Rectal smooth muscle tissue (tissue), 1 donor: Measurements from ENCODE around the gene PARP8.

Experiments used
- H3K27ac ChIP-seq: one replicate; pipeline ENCODE4 v1.7.0; 2013; ENCODE audit warnings: low read depth, low read length, inconsistent platforms
- H3K27me3 ChIP-seq: one replicate; pipeline ENCODE4 v1.7.0; 2013; ENCODE audit warnings: low read length; ENCODE audit not compliant: control insufficient read depth, insufficient read depth
- H3K36me3 ChIP-seq: one replicate; pipeline ENCODE4 v1.7.0; 2013; ENCODE audit warnings: low read length; ENCODE audit not compliant: control insufficient read depth, insufficient read depth
- H3K4me1 ChIP-seq: one replicate; pipeline ENCODE4 v1.7.0; 2013; ENCODE audit warnings: low read length; ENCODE audit not compliant: control insufficient read depth, insufficient read depth
- H3K4me3 ChIP-seq: one replicate; pipeline ENCODE4 v1.7.0; 2013; ENCODE audit warnings: low read length
- H3K9ac ChIP-seq: one replicate; pipeline ENCODE4 v1.7.0; 2013; ENCODE audit warnings: low read length

The PARP8 gene

DNA sequence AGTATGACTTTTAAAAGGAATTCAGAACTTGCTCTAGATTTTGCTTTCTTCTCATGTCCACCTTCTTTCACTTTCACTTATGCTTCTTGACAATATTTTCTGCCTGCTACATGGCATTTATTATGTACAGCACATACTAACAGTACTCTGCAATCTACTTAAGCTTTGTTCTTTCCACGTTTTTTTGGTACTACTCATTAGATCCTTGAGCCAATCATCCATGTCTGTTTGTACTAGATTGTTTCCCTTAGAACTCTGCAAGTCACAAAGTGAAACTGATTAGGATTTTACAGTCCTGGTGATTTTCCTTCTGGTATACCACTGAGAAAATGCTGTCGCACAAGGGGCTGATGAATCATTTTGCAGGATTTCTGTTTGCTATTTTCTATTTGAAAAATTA is 78.3 kb downstream of the PARP8 start:
- Histone ChIP-seq H3K36me3 (no peaks in the 10 kb centered on the region), H3K27me3 (no peaks in the 10 kb centered on the region), H3K4me3 (peak overlapping the region; percentile 14), H3K4me1 (peaks cover 4% of the 10 kb centered on the region), H3K27ac (peak overlapping the region; percentile 12), H3K9ac (no peak overlapping the region)

DNA sequence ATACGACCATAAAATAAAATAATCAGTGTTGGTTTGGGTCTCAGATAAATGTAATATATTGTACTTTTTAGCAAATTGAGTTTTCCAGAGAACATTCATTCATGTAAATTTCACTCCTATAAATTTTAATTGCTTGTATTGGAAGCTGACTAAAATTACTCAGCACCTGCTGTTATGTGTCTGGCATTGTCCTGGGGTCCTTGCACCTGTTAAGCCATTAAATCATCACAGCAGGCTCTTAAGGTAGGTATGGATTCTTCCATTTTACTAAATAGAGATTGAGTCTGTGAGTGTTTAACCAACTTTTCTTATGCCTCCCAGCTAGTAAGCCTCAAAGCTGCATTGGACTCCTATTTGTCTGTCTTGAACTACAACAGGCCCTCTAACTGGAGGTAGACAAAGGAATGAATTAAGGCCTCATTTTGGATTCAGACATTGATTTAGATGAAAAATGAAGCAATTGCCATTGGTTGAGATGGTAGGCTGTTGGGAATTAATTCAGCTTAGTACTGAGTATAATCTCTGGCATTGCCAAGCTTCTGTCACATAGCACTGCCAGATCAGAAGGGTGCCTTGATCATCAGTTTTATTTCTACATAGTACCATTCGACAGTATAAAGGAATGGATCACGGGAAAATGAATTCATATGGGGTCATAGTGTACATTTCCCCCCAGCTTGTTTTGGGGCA is 78.9 kb downstream of the PARP8 start:
- H3K4me1 ChIP-seq = peaks cover 4% of the 10 kb centered on the region
- H3K36me3 ChIP-seq = no peaks in the 10 kb centered on the region
- no peak overlapping the region for H3K4me3 ChIP-seq
- H3K9ac ChIP-seq = no peak overlapping the region
- H3K27me3 ChIP-seq = no peaks in the 10 kb centered on the region
- peak overlapping the region; percentile 12 for H3K27ac ChIP-seq

DNA sequence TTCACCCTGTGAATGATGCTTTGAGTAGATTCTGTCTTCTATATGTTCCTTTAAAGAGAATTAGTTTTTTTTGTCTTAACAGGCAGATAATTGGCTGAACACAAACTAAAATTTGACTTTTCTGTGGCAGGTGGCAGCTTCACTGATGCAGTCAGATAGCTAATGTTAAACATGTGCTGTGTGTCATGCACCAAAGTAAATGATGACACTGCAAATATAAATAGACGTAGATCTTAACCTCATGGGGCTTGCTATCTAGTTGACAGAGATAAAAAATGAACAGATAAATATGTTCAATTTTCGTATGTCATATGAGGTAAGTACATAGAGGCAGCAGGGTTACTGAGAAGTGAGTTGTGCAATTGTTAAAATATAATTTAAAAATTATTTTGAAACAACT is 82.7 kb downstream of the PARP8 start:
- no peaks in the 10 kb centered on the region for H3K27me3 ChIP-seq
- peaks cover 4% of the 10 kb centered on the region for H3K4me1 ChIP-seq
- H3K36me3 ChIP-seq = no peaks in the 10 kb centered on the region
- H3K4me3 ChIP-seq = no peak overlapping the region
- no peak overlapping the region for H3K27ac ChIP-seq
- no peak overlapping the region for H3K9ac ChIP-seq

DNA sequence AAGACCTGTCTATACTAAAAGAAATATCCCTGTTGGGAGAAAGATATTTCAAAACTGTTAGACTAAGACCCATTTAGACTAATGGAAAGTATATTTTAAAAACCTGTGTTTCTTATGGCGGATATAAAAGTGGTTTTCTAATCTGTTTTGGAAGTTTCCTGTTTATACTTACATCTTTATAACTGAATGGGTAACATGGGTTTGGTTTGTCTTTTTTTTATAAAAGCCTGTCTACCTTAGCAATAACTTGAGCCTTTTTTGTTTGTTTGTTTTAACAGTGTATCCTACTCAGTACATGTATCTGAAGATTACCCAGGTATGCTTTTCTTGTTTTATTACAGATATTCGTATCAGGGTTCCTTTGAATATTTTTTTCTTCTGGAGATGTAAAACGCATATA is 83.4 kb downstream of the PARP8 start:
- H3K27ac ChIP-seq = no peak overlapping the region

DNA sequence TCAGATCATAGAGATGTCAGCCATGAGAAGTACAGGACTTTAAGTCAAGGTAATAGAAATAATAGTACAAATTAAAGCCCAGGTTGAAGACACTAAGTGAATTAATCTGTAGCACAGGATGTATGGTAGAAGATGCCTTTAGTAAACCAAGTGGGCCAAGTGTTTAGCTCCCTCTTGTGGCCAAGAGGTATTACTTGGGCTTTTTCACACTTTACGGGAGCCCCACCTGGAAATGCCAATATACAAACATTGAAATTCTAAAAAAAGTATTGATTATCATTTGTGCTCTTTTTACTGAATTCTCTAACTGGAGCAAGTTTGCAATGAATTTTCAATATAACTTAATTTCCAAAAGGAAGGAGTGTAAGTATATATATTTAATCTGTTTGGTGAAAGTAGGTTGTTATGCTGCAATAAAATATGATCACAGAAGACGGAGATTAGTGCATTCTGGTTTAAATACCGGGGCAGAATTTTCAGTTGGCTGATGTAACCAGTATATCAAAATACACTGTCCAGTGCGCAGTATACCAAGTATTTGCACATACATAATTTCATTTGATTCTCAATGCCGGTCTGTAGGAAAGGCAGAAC is 84.7 kb downstream of the PARP8 start:
- Histone ChIP-seq H3K36me3 (no peaks in the 10 kb centered on the region), H3K4me1 (no peaks in the 10 kb centered on the region), H3K27me3 (no peaks in the 10 kb centered on the region), H3K4me3 (no peak overlapping the region), H3K9ac (no peak overlapping the region), H3K27ac (no peak overlapping the region)

More for the DNA sequence above, 83.4 kb downstream of the PARP8 start:
- H3K27me3 ChIP-seq = no peaks in the 10 kb centered on the region
- no peak overlapping the region for H3K9ac ChIP-seq
- no peak overlapping the region for H3K4me3 ChIP-seq
- H3K4me1 ChIP-seq = peaks cover 4% of the 10 kb centered on the region
- no peaks in the 10 kb centered on the region for H3K36me3 ChIP-seq

DNA sequence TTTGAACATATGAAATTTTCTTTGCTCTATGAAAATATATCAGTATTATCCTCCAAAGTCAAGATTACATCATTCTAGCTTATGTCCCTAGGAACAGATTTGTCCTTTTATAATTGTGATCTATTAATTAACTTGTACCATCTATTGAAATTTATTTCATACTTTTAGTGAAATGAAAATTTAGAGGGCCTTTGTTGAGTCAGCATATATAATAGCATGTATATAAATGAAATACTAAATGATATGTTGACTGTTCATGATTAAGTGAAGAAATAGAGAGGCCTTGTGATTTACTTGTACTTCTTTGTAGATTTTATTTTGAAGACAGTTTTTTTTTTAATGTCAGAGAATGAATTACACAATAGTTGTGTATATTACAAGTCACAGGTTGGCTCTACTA is 86.4 kb downstream of the PARP8 start:
- Histone ChIP-seq H3K36me3 (no peaks in the 10 kb centered on the region), H3K4me1 (no peaks in the 10 kb centered on the region), H3K27ac (no peak overlapping the region), H3K27me3 (no peaks in the 10 kb centered on the region), H3K4me3 (no peak overlapping the region), H3K9ac (no peak overlapping the region)

DNA sequence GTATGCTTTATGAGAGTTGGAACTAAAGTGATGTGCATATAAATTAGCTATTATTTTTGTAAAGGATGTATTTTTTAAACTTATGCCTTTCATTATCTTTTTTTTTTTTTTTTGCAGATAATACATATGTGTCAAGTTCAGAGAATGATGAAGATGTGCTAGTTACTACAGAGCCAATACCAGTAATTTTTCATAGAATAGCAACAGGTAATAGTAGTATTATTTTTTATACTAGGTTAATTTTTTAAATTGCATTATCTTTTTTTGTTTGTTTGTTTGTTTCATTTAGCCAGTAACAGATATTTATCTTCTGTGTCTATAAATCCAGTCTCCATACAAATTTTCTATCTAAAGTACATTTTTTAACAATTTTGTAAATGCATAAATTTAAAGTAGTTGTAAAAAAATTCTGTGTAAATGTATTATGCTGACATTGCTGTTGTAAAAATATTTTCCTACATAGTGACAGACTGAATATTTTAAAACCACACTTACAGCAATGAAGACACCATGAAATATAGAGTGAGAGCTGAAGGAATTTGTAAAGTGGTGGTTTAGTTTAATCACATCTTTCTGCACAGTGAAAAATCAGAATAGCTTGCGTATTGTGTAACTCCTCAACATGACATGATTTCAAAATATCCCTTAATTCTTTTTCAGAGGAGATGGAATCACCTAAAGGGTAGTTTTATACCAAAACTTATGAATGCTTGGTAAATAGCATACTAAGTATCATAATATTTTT is 93.3 kb downstream of the PARP8 start:
- Histone ChIP-seq H3K4me3 (no peak overlapping the region), H3K27me3 (no peaks in the 10 kb centered on the region), H3K4me1 (no peaks in the 10 kb centered on the region), H3K27ac (no peak overlapping the region), H3K9ac (no peak overlapping the region), H3K36me3 (no peaks in the 10 kb centered on the region)

DNA sequence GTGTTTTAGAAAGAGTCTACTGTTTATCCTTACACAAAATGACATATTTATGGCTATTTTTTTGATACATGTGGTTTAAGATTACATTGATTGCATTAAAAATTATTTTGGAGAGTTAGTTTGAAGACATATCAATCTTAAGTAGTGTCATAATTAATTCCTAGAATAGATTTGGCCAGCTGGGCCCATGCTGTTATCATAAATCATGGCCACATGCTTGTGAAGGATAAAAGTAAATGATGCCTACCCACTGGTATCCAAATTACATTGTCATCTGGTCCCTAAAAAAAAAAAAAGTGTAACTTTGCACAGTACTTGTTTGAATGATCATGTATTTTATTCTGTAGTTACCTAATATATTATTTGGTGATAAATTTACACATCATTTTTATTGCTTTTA is 96.9 kb downstream of the PARP8 start:
- Histone ChIP-seq H3K36me3 (peaks cover 2% of the 10 kb centered on the region), H3K27me3 (no peaks in the 10 kb centered on the region), H3K4me1 (no peaks in the 10 kb centered on the region), H3K27ac (no peak overlapping the region), H3K4me3 (no peak overlapping the region), H3K9ac (no peak overlapping the region)

DNA sequence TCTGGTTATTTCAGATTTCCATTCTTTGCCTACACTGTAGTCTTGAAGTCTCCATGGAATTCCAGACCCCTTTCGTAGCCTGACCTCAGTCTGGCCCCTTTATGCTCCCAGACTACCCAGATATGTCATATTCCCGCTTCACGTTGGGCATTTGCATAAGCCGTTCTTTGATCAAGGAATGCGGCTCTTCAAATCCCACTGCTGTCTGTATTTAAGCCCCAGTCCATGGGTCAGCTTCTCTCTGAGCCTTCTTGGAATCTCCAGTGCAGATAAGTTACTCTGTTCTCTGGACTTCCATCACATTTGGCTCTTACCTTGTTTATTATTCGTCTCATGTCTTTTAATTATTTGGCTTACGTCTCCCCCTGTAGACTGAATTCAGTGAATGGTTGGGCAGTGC is 97.4 kb downstream of the PARP8 start:
- H3K4me3 ChIP-seq = no peak overlapping the region
- H3K27me3 ChIP-seq = no peaks in the 10 kb centered on the region
- no peaks in the 10 kb centered on the region for H3K4me1 ChIP-seq
- H3K27ac ChIP-seq = no peak overlapping the region
- H3K36me3 ChIP-seq = peaks cover 2% of the 10 kb centered on the region
- H3K9ac ChIP-seq = no peak overlapping the region

DNA sequence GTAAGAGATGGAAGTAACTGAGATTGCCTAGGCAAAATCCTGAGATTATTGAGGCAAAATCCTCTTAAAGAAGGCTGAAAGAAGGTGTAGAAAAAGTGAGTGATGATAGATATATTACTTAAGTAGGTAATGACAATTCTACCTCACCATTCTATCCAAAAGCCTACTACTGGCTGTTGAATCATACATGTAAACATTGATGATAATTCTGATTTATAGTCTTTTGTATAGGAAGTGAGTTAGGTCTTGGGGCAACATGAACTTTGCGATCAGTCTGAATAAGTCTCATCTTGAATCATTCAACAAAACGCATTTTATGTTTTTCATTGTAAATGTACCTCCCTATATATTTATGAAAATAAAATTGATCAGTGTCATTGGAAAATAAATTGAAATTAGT is 99.6 kb downstream of the PARP8 start:
- Histone ChIP-seq H3K9ac (no peak overlapping the region), H3K36me3 (peaks cover 2% of the 10 kb centered on the region)

DNA sequence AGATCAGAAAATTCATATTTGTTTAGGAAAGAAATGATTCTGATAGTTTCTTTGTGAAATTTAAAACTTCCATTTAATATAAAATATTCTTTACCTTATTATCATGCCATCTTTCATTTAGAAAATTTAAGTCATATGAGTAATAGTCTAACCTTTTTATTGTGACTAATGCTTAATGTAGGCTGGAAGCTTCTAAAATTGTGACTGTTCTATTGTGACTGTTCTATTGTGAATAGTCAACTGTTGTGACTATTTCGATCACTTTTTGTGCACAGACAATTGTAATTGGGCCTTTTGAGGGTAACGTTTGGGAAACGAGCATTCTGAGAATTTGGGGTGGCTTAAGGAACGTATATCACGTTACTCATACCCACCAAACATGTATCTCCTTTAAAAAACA is 100.0 kb downstream of the PARP8 start:
- no peaks in the 10 kb centered on the region for H3K4me1 ChIP-seq
- no peak overlapping the region for H3K9ac ChIP-seq
- peaks cover 2% of the 10 kb centered on the region for H3K36me3 ChIP-seq
- no peaks in the 10 kb centered on the region for H3K27me3 ChIP-seq
- no peak overlapping the region for H3K4me3 ChIP-seq
- H3K27ac ChIP-seq = no peak overlapping the region

More for the DNA sequence above, 99.6 kb downstream of the PARP8 start:
- Histone ChIP-seq H3K27ac (no peak overlapping the region), H3K4me1 (no peaks in the 10 kb centered on the region), H3K4me3 (no peak overlapping the region), H3K27me3 (no peaks in the 10 kb centered on the region)

DNA sequence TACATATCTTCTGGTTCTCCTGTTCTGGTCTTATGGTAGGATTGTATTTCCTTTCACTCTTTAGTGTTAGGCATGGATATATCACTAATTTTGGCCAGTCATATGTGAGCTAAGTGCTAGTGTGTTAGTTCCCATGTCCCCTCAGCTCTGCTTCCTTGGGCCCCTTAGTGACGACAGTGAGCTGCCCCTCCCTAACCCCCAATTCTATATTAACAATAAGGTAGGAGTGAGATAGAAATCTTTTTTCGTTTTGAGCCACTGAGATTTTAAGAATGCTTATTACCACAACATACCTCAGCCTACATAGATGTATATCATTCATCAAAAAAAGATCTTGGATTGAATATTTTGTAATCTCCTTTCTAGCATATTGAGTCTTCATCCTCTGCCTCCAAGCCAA is 100.5 kb downstream of the PARP8 start:
- Histone ChIP-seq H3K27ac (no peak overlapping the region), H3K27me3 (no peaks in the 10 kb centered on the region), H3K9ac (no peak overlapping the region), H3K4me3 (no peak overlapping the region), H3K36me3 (peaks cover 2% of the 10 kb centered on the region), H3K4me1 (no peaks in the 10 kb centered on the region)
